Lung (tissue), 12 donors: ENCODE results near the gene BLTP2. TPM values are rescaled to one million over a fixed set of nuclear protein-coding genes. Genes with fewer than 3 reads are reported as not detected.

Source experiments
- ATAC-seq: fragments of 200-7000 bp; cut with Tn5 transposase; one replicate; pipeline ENCODE4 v1.9.1; 2020; ENCODE audit warnings: moderate number of reproducible peaks; ENCODE audit not compliant: insufficient read depth, low FRiP score
- DNase-seq, 3 donors: peaks; one replicate each; pipeline ENCODE4 v3.0.0-alpha.2; 2013 to 2017
- H3K27ac ChIP-seq, 2 donors: one replicate each; pipeline ENCODE4 v1.5.1; 2013; ENCODE audit warnings: mild to moderate bottlenecking in 2 of 2, moderate library complexity in 2 of 2, control low read depth in 1 of 2, inconsistent platforms in 1 of 2, low read depth in 1 of 2, low read length in 1 of 2
- H3K27me3 ChIP-seq, 3 donors: one replicate each; pipeline ENCODE4 v1.5.1; 2013; ENCODE audit warnings: low read length in 2 of 3; ENCODE audit not compliant: control insufficient read depth in 3 of 3, insufficient read depth in 3 of 3
- H3K36me3 ChIP-seq, 4 donors: one replicate each; pipeline ENCODE4 v1.5.1; 2013; ENCODE audit warnings: low read length in 4 of 4, mild to moderate bottlenecking in 1 of 4, moderate library complexity in 1 of 4; ENCODE audit not compliant: control insufficient read depth in 4 of 4, insufficient read depth in 4 of 4
- H3K4me1 ChIP-seq, 5 donors: one replicate each; pipeline ENCODE4 v1.5.1; 2013; ENCODE audit warnings: low read length in 5 of 5, mild to moderate bottlenecking in 2 of 5, moderate library complexity in 1 of 5; ENCODE audit not compliant: control insufficient read depth in 5 of 5, insufficient read depth in 5 of 5
- H3K4me3 ChIP-seq: one replicate; pipeline ENCODE4 v1.5.1; 2013; ENCODE audit warnings: mild to moderate bottlenecking, control low read depth, moderate library complexity
- H3K9ac ChIP-seq, 2 donors: one replicate each; pipeline ENCODE4 v1.5.1; 2013; ENCODE audit warnings: low read length in 2 of 2, control low read depth in 1 of 2; ENCODE audit not compliant: insufficient read depth in 1 of 2
- H3K9me3 ChIP-seq, 4 donors: one replicate each; pipeline ENCODE4 v1.5.1; 2013; ENCODE audit warnings: low read length in 3 of 4, mild to moderate bottlenecking in 1 of 4, moderate library complexity in 1 of 4; ENCODE audit not compliant: control insufficient read depth in 4 of 4, insufficient read depth in 3 of 4
- CTCF ChIP-seq: IDR thresholded peaks from 2 replicates; pipeline ENCODE4 v1.5.1; 2012; ENCODE audit warnings: mild to moderate bottlenecking; ENCODE audit errors: control extremely low read depth, extremely low read depth
- WGBS, 2 donors: extraction: QIAGEN DNeasy Blood & Tissue Kit; methylation state at CpG; one replicate each; pipeline ENCODE4 v1.1.7; 2013; 5-methylcytosine and 5-hydroxymethylcytosine counted together
- polyA plus RNA-seq, 2 donors: library from polyadenylated mRNA; stranded (reverse); fragments of 200-250 nt; gene quantifications; one replicate each; pipeline ENCODE4 v1.2.1, GENCODE V29; 2013
- total RNA-seq, 2 donors: library from RNA; depleted of rRNA in 1 of 2; stranded (reverse); fragments of >200 nt in 1 of 2; gene quantifications; one replicate each; pipeline ENCODE4 v1.2.1, GENCODE V29; 2014 to 2021
- donor health status: control.
- donor health status: control.
- donor health status: Bipolar disorder and iron deficiency.
- donor health status: healthy.
- donor health status: DM: yes; HTN: yes; CAD: no.

Gene BLTP2
- total and polyA plus RNA-seq, 4 donors = 23.4 to 147 (median 63.9) TPM

- DNase-seq (no peak), ATAC-seq (no peak)
- WGBS, 2 donors = 94% methylated on average over 3 of the region's 3 CpGs
- Histone ChIP-seq H3K27ac (no peak overlapping the region), H3K9ac (no peak overlapping the region), H3K4me3 (no peak overlapping the region), H3K36me3 (peaks cover 38 to 64% (median 64%) of the 10 kb centered on the region in 4 donors), H3K27me3 (no peaks in the 10 kb centered on the region), H3K9me3 (no peaks in the 10 kb centered on the region), H3K4me1 (no peaks in the 10 kb centered on the region)
- TF ChIP-seq CTCF = no peak
Observed at GRCh38 chr17:28618464-28618863, 26.5 kb downstream of the BLTP2 start.

GRCh38 chr17:28616281-28616680, 28.7 kb downstream of the BLTP2 start:
- Histone ChIP-seq H3K4me3 (no peak overlapping the region), H3K9me3 (no peaks in the 10 kb centered on the region), H3K27ac (no peak overlapping the region), H3K36me3 (peaks cover 41 to 55% (median 52%) of the 10 kb centered on the region in 4 donors), H3K9ac (no peak overlapping the region), H3K4me1 (no peaks in the 10 kb centered on the region), H3K27me3 (no peaks in the 10 kb centered on the region)
- 87 to 88% methylated on average over 7 of the region's 7 CpGs for WGBS, 2 donors
- TF ChIP-seq CTCF = no peak
- DNase-seq (no peak), ATAC-seq (no peak)

GRCh38 chr17:28615260-28615940, 29.6 kb downstream of the BLTP2 start:
- Histone ChIP-seq H3K9ac (no peak overlapping the region), H3K36me3 (peaks cover 32 to 53% (median 44%) of the 10 kb centered on the region in 4 donors), H3K9me3 (no peaks in the 10 kb centered on the region), H3K27me3 (no peaks in the 10 kb centered on the region), H3K4me1 (no peaks in the 10 kb centered on the region), H3K27ac (no peak overlapping the region), H3K4me3 (no peak overlapping the region)
- WGBS, 2 donors = 88 to 91% methylated on average over 4 of the region's 4 CpGs
- no peak for DNase-seq
- TF ChIP-seq CTCF = no peak
- no peak for ATAC-seq
